ENCODE results near the gene DLG4.

The DLG4 gene

DNA sequence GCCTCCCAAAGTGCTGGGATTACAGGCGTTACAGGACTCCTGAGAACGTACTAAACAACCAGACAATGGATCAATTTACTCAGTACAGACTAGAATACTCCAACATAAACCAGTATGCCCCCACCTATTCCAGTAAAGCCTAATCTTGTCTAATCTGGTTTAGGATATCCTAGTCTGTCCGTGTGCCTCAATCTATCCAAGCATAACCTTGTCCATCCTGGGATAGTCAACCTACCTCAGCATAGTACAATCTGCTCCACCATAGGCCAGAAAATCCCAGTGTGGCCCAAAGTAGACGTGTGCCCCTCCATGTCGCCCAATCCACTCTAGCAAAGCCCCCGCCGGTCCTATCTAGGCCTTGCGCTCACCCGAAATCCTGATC lies 14.1 kb upstream of the DLG4 start:
- no peak for DNase-seq (ENCODE audit: low read depth in 4 of 4, low spot score in 1 of 4)

DNA sequence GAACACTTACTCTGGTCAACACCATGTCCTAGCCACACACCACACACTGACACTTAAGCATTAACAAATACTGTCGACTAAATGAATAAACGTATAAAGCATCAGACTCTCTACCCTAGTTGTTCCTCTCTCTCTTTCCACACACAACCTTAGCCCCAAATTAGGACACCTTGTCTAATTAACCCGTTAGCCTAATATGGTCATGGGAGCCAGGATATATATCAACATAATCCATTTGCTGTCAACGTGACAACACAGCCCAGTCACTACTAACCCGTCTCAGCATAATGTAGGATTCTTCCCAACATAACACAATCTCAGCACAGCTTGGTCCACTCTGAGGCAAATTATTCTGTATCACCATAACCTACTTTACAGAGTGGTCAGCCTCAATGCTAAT lies 12.5 kb upstream of the DLG4 start:
- no peak for DNase-seq (ENCODE audit: low read depth in 4 of 4, low spot score in 1 of 4)

DNA sequence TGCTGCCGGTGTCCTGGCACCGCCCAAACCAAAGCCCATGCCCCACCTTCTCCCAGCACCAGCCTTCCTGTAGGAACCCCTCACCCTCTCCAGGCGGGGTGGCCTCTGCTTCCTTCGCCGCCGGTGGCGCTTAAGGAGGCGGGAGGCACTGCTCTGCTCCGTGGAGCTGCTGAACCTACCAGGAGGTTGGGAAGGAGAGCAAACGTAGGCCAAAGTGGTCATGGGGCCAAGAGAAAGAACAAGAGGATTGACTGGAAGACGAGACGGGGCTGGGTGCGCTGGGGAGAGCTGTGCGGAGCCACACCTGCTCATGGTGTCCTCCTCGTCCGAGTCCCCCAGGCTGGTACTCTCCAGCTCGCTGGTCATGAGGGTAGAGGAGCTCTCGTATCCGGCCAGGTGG lies 9.9 kb upstream of the DLG4 start:
- no peak for DNase-seq (ENCODE audit: low read depth in 4 of 4, low spot score in 1 of 4)

DNA sequence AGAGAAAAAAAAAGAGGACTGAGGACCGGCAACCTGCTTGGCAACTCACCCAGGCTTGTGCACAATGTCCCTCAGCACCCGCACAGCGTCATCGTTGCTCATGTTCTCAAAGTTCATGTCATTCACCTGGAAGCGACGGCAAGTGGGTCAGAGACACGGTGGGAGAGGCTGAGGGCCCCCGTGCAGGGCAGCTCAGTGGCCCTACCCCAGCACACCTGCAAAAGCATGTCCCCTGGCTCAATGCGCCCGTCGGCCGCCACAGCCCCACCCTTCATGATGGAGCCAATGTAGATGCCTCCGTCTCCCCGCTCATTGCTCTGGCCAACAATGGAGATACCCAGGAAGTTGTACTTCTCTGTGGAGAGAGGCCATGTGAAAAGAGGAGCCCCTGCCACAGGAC lies 9.3 kb upstream of the DLG4 start:
- no peak for DNase-seq (ENCODE audit: low read depth in 4 of 4, low spot score in 1 of 4)

DNA sequence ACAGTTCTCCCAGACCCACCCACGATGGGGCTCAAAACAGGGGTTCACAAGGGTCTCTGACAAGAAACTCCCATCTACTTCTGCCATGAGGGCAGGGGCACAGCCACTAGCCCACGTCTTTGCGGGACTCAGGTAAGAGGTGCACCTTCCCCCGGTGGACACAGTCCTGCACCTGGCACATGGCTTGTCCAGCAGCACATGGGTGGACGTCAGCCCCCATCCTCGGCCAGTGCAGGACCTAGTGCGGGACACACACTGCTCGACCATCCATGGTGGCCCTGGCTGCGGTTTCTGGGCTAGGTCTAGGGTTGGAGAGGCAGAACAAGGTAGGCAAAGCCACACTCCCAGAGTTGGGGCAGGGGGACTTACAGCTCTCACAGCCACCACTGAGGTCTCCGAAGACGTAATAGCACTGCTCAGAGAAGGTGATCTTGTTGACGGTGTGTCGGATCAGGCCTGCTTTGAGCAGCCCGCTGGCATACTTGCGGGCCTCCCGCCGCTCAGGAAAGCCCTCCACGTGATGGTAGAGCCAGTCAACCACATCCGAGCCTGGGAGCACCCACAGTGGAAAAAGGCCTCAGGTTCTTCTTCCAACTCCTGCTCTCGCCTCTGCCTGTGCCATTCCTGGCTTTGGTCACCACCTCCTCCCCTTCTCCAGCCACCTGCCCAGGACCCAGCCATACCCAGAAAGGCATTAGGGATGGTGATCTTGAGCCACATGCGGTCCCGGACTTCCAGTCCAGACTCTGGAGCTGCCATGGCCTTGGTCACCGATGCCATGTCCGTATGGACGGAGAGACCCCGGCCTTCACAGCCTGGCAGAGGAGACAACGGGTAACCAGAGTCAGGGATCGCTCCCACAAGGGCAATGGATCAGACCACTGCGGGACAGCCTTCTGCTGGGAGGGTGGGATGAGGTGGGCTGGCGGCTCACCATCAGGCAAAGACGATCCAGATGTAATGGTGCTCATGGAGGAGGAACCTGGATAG lies 7.4 kb upstream of the DLG4 start:
- no peak for DNase-seq (ENCODE audit: low read depth in 4 of 4, low spot score in 1 of 4)

DNA sequence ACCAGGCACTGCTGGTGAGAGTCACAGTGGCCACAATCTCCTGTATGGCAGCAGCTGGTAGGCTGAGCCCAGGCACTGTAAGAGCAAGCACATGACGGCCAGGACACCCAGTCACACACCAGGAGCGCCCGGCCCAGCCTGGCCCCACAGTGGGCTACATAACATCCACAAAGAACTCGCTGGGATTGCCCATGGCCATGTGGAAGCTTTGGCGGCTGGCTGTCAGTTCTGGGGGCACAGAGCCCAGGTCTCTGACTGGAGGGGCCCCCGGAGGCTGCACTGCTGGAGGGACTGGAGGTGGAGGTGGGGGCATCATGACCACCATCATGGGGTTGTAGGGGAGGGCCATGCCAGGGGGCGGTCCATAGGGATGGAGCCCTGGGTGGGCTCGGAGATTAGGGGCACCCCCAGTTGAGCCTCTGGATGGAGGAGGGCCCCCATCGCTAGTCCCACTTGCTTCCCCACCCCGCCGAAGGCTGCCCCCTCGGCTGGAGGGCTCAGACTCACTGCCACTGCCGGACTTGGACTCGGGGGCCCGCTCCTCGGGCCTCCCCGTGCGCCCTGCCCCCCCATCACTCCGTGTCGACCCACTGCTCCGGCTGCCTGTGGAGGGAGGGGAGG lies 6.2 kb upstream of the DLG4 start:
- no peak for DNase-seq (ENCODE audit: low read depth in 4 of 4, low spot score in 1 of 4)

DNA sequence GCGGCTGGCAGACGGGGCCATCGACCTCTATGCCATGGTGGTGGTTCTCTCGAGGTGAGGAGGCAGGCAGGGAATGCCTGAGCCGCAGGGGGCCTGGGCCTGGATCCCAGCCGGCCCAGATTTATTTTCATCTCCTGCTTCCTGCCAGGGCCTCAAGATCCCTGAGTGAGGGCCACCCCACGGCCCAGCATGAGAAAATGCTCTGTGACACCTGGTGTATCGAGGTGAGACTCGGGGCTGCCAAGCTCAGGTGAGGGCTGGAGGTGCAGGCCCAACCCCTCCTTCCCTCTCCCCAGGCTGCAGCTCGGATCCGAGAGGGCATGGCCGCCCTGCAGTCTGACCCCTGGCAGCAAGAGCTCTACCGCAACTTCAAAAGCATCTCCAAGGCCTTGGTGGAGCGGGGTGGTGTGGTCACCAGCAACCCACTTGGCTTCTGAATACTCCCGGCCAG lies 5.0 kb upstream of the DLG4 start:
- DNase-seq (ENCODE audit: low read depth in 4 of 4, low spot score in 1 of 4) = no peak

DNA sequence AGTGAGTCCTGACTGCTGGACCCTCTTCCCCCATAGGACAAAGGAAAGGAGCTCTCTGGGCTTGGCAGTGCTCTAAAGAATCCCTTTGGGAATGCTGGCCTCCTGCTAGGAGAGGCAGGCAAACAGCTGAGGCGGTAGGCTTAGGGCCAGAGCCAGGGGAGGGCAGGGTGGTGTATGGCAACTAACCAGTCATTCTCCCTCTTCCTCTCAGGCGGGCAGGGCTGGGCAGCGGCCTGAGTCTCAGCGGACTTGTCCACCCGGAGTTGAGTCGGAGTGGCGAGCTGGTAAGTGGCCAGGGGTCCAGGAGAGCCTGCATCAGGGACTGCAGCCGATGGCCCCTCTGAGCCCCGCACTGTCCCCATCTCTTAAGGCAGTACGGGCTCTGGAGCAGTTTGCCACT lies 4.5 kb upstream of the DLG4 start:
- no peak for DNase-seq (ENCODE audit: low read depth in 4 of 4, low spot score in 1 of 4)

DNA sequence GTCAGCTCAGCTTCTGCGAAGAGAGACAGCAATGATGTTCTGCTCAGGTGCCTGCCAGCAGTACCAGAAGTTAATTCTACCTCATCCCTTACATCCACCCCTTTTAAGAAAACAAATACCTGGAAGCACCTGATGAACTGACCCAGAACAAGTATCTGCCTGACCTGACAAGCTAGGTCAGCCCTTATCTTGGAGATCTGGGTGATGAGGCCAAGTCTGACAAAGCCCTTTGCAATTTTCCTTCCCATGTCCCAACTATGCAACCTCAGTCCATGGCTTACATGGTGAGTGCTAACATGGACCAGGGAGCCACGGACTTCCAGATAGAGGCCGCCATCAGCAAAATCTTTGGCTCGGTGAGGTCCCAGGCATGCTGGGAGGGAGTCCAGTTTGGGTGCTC lies 3.7 kb upstream of the DLG4 start:
- no peak for DNase-seq (ENCODE audit: low read depth in 4 of 4, low spot score in 1 of 4)

DNA sequence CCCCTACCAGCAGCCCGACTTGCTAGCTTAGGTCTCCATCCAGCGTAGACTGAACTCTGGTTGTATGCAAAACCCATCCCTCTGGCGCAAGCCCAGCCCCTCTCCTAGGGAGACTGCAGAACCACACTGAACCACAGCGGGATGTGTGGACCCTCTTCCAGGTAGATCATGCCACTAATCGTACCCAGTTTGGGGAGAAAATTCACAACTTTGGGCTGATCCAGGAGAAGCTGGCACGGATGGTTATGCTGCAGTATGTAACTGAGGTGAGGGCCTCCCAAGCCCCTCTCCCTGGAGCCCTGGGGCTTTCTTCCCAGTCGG lies 3.3 kb upstream of the DLG4 start:
- no peak for DNase-seq (ENCODE audit: low read depth in 4 of 4, low spot score in 1 of 4)

DNA sequence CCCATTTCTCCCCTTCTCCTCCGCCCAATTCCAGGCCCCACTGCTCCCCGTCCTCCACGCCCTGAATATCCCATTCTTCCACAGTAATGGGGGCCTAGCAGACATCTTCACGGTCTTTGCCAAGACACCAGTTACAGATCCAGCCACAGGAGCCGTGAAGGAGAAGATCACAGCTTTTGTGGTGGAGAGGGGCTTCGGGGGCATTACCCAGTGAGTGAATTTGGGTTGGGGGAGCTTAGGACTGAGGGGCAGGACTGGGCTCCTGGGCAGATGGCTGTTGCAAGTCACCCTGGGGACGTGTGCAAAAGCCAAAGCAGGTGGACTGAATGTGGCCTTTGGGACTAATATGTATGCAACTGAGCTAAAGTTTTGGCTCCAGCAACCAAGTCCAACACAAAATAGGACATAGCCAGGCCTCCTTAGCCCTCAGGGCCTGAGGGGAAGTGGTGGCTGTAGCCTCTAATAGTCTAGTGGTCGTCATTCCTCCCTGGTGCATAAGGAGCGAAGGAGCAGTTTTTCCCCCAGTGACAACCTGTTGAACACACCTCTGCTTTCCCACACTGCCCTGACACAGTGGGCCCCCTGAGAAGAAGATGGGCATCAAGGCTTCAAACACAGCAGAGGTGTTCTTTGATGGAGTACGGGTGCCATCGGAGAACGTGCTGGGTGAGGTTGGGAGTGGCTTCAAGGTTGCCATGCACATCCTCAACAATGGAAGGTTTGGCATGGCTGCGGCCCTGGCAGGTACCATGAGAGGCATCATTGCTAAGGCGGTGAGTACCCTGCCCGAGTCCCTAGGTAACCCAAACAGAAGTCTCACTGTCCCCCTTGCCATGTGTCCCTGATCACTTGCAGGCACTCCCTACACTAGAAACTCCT lies 2.7 kb upstream of the DLG4 start:
- no peak for DNase-seq (ENCODE audit: low read depth in 4 of 4, low spot score in 1 of 4)

DNA sequence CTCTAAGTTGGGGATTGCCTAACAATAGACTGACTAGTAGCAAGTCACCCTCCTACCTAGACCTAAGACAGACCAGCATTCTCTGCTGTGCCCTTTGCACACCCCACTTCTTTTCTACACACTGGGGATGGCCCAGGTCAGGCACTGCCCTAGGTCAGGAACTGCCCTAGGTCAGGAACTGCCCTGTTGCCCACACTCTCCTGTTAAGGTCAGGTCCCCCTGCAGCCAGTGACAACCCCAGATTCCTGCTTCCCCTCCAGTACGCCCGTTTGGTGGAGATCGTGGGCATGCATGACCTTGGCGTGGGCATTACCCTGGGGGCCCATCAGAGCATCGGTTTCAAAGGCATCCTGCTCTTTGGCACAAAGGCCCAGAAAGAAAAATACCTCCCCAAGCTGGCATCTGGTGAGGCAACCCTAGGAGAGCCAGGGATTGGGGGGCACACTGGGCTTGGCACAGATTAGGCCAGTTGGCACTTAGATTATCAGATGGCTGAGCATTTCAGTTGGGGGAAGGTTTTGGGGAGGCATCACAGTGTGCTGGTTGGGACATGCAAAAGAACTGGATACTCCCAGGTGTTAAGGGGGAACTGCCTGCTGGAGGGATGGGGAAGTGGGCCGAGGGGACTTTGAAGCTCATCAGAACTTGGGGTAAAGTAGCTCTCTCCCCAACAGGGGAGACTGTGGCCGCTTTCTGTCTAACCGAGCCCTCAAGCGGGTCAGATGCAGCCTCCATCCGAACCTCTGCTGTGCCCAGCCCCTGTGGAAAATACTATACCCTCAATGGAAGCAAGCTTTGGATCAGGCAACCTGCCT lies 1.8 kb upstream of the DLG4 start:
- DNase-seq (ENCODE audit: low read depth in 4 of 4, low spot score in 1 of 4) = no peak

DNA sequence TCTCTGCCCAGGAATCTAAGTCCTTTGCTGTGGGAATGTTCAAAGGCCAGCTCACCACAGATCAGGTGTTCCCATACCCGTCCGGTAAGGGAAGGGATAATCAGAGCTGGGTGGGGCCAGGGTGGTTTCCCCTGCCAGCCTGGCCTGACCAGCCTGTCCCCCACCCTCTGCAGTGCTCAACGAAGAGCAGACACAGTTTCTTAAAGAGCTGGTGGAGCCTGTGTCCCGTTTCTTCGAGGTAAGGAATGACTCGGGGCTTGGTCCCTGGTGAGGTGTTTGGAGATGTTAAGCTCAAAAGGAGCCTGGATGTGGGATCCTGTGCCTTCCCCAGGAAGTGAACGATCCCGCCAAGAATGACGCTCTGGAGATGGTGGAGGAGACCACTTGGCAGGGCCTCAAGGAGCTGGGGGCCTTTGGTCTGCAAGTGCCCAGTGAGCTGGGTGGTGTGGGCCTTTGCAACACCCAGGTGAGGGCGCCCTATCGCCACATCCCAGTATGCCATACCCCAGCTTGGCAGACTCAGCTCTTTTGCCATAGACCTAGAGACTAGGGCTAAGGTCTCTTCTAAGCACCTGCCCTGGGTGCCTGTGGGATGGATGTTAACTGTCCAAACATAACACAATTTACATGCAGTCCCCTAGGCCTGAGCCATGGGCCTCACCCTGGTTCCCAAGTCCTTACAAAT lies 1.1 kb upstream of the DLG4 start:
- peak in 1 of 4 experiments; percentile 44 for DNase-seq (ENCODE audit: low read depth in 4 of 4, low spot score in 1 of 4)

DNA sequence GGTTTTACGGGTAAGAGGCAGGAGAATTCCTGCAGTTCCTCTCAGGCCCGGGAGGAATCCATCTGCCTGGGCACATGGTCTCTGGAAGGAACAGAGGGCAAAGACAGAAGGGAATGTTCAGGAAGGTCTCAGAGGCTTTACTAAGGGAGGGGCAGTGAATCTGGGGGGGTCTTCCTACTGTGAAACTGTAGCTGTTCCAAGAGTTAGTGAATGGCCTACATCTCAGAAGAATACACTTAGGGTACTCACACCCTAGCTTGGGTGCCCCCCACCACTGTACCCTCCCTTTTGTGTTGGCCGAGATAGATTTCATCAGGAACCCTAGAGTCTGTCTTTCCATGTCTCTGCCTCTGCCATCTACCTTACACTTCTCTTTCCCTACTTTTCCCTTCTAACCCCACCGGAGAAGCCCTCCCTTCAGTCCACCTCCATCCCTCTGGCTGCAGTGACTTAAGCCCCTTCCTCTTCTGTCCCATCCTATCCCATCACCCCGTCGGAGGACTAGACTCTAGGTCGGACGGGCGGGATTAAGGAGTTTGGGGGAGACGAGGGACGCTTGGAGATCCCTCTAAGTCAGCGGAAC lies 316 bp downstream of the DLG4 start:
- no peak for DNase-seq (ENCODE audit: low read depth in 4 of 4, low spot score in 1 of 4)

DNA sequence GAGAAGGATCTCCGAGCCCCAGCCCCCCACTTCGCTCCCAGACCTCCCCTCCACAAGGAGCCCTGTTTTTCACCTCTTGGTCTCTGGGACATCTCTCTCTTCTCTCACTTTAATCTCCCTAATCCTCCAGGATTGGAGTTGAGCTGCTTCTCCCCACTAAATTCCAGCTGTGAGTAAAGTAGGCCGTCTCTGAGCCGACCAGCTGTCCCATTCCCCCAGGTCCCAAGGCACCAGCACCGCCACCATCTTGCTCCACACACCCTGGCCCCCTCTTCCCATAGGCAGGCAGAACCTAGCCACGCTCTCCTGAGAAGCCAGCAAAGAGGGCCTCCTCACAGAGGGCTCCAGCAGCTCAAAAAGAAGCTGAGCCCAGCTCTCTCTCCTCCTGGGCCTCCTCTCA lies 878 bp downstream of the DLG4 start:
- DNase-seq (ENCODE audit: low read depth in 4 of 4, low spot score in 1 of 4) = no peak

DNA sequence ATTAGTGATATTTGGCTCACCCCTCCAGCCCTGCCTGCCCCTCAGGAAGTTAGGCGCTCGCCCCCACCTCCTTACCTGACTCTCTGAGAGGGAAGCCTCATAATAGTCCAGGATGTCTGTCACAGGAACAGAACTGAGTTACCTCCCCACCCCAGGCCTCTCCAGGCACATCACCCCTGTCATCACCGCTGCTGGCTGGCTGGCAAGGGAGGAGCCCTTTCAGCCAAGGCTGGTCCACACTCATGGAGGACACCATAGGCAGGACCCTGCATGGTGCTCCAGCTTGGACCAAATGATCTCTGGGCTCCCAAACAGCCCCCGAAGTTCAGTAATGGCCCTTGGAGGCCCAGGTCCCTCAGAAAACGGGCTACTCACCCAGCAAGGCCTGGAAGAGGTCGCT lies 1.5 kb downstream of the DLG4 start:
- no peak for DNase-seq (ENCODE audit: low read depth in 4 of 4, low spot score in 1 of 4)

DNA sequence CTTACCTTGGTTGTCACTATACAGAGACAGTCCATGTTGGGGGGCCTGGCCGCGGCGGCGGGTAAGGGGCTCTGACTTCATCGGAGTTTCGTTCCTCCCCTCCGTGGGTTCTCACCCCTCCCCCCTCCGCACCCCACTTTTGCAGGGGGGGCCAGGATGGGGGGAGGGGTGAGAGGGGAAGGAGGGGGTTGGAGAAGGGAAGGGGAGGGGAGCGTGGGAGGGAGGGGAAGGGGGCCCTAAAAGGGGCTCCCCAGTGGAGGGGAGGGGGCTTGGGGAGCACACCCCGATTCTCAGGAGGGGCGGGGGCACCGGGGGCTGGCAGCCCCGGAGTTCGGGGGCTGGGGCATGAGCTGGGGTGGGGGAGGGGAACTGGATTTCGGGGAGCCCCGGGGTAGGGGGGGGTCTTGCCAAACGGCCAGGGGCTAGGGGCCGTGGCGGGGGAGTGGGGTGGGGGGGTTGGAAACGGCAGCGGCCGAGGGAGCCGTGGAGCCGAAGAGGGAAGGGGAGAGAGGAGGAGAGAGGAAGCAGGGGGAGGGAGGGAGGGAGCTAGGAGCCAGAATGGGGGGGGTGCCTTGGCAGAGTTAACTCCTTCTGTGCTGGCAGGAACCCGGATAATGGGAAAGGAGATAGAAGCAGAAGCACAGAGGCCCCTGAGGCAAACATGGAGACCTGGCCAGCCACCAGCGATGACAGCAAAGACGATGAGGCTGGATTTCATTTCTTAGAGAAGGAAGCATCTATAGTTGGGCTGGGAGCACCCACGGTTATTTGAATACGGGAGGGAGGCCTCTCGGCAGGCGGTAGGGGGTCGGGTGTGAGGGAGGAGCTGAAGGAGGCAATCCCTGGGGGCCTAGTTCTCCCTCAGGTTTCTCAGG lies 2.3 kb downstream of the DLG4 start:
- no peak for DNase-seq (ENCODE audit: low read depth in 4 of 4, low spot score in 1 of 4)

DNA sequence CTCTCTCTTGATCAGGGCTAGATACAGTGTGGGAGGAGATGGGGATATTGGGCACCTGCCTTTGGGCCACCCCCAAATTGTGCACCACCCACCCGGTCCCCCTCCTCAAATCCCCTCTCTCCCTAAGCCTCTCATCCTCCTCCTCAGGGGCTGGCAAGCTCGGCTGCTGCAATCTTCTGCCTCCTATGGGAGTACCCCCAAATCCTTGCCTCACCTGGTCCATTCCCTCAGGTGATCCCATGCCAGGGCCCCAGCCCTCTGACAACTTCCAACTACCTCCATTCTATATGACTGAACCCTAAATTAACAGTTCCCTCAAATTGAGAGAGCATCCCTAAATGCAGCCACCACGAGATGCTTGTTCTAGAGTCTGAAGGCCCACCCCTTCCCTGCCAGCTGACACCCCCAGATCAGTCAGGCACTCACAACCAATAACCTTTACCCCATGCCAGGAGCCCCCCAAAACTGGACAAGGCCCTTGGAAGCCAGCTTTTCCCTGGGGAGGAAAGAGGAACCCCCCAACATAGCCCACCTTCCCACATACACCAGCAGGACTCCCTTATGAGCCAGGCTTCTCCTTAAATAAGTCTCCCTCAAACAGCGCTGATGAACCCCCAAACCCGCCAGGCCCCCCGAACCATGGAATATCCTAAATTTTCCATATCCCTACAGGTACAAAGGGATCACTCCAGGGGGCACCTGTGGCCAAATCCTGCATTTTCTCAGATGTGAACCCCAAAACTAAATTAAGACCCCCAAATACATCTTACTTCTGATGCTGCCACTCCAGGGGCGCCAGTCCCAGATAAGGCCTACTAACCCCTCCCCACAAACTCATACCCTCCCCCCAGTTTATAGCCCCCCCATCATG lies 3.2 kb downstream of the DLG4 start:
- DNase-seq (ENCODE audit: low read depth in 4 of 4, low spot score in 1 of 4) = no peak

Measured in stimulated activated CD4-positive, alpha-beta T cell treated with anti-CD3 and anti-CD28 coated beads, Interleukin-1b, Interleukin-23, amount 100 ng/mL, for 24 hours (primary cell).